ENCODE measurements around the gene MFSD6. TPM values are rescaled to one million over a fixed set of nuclear protein-coding genes. Genes with fewer than 3 reads are reported as not detected.
A peak's percentile ranks its signal among the peaks of the same experiment; 100 is the strongest.
"Not testable (repeated sequence)": the region's sequence is repeated elsewhere in the genome, so short reads cannot be mapped to it uniquely, and the experiment has no call there.

Gene MFSD6
- total RNA-seq, 4 donors from 2014 or later: 3.6 to 30.3 (median 28.4) TPM

DNA sequence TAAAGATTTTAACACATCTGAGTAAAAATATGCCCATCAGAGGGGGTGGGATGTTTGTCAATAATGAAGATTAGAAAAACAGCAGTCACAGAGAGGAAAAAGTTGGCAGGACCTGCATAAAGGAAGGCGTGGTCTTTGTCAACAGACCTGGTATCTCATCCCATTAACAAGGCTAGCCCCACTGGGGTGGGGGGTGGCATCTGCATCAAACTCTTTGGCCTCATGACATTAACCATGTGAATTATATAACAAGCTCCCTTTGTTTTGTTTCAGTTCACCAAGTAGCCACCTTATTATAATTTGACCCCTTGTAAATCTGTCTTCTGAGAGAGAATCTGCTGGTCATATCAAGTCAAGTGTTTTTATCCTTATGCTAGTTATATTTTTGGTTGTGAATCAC lies 97.5 kb downstream of the MFSD6 start:
- H3K36me3 ChIP-seq: no peaks in the 10 kb centered on the region
- H3K4me3 ChIP-seq: no peak overlapping the region
- TF ChIP-seq, protein P1, sequence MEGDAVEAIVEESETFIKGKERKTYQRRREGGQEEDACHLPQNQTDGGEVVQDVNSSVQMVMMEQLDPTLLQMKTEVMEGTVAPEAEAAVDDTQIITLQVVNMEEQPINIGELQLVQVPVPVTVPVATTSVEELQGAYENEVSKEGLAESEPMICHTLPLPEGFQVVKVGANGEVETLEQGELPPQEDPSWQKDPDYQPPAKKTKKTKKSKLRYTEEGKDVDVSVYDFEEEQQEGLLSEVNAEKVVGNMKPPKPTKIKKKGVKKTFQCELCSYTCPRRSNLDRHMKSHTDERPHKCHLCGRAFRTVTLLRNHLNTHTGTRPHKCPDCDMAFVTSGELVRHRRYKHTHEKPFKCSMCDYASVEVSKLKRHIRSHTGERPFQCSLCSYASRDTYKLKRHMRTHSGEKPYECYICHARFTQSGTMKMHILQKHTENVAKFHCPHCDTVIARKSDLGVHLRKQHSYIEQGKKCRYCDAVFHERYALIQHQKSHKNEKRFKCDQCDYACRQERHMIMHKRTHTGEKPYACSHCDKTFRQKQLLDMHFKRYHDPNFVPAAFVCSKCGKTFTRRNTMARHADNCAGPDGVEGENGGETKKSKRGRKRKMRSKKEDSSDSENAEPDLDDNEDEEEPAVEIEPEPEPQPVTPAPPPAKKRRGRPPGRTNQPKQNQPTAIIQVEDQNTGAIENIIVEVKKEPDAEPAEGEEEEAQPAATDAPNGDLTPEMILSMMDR (IDR thresholded peaks at IDR 0.05): no peak
- no peak for TF ChIP-seq POLR2A (IDR thresholded peaks at IDR 0.05)
- intact Hi-C loops (cut with DNase I; ENCODE audit: low total_unique reads): loop anchor here (10.0 kb wide), 1 partner anchor 121 kb away; no protein-coding TSS in a partner anchor
- H3K27ac ChIP-seq: no peak overlapping the region
- no peaks in the 10 kb centered on the region for H3K4me1 ChIP-seq
- H3K27me3 ChIP-seq: no peaks in the 10 kb centered on the region
- no peak for DNase-seq
- no peaks in the 10 kb centered on the region for H3K9me3 ChIP-seq

DNA sequence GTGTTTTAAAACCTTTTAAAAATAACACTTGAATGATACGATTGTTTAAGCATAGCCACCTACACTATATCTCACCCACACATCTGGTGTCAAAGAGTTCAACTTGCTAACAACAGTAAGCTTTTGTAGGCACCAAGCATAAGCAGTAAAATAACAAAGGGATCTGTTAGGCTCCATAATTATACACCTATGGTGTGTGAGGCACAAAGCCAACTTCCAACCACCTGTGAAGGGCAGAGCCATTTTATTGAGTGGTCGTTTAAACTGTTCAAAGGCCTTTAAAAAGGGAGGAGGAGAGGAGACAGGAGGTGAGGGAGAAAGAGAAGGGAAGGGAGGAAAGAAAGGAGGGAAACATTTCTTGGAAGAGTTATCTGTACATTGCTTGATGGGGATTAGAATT lies 98.5 kb downstream of the MFSD6 start:
- DNase-seq: no peak
- TF ChIP-seq, protein P1 (IDR thresholded peaks at IDR 0.05): no peak
- TF ChIP-seq POLR2A (IDR thresholded peaks at IDR 0.05): no peak
- H3K36me3 ChIP-seq: no peaks in the 10 kb centered on the region
- intact Hi-C loops (cut with DNase I; ENCODE audit: low total_unique reads): loop anchor here (10.0 kb wide), 1 partner anchor 122 kb away; no protein-coding TSS in a partner anchor
- H3K9me3 ChIP-seq: no peaks in the 10 kb centered on the region
- no peak overlapping the region for H3K4me3 ChIP-seq
- H3K27ac ChIP-seq: peak overlapping the region in 1 of 2 donors; percentile 11
- H3K4me1 ChIP-seq: no peaks in the 10 kb centered on the region
- no peaks in the 10 kb centered on the region for H3K27me3 ChIP-seq

DNA sequence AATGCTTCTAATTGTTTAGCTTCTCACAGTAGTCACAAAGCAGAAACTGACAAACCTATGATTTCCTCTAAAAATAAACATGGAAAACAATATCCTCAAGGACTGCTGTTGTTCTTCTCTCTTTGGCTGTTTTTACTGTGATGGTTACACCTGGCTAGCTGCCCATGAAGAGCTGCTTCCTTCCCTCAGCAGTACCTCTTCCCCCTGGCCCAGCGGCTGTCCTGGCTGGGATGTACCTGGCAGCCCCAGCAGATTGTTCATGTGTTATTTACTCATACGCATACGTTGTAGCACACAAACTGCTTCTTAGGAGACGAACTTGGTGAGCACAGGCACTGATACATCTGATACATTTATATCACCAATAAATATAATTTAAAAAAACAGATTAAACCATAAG lies 99.0 kb downstream of the MFSD6 start:
- no peak for TF ChIP-seq POLR2A (IDR thresholded peaks at IDR 0.05)
- TF ChIP-seq, protein P1 (IDR thresholded peaks at IDR 0.05): no peak
- no peaks in the 10 kb centered on the region for H3K4me1 ChIP-seq
- H3K36me3 ChIP-seq: no peaks in the 10 kb centered on the region
- intact Hi-C loops (cut with DNase I; ENCODE audit: low total_unique reads): loop anchor here (10.0 kb wide), 1 partner anchor 122 kb away; no protein-coding TSS in a partner anchor
- no peaks in the 10 kb centered on the region for H3K27me3 ChIP-seq
- H3K27ac ChIP-seq: peak overlapping the region in 1 of 2 donors; percentile 11
- peak in 1 of 2 donors; percentile 30 for DNase-seq
- H3K4me3 ChIP-seq: no peak overlapping the region
- no peaks in the 10 kb centered on the region for H3K9me3 ChIP-seq

DNA sequence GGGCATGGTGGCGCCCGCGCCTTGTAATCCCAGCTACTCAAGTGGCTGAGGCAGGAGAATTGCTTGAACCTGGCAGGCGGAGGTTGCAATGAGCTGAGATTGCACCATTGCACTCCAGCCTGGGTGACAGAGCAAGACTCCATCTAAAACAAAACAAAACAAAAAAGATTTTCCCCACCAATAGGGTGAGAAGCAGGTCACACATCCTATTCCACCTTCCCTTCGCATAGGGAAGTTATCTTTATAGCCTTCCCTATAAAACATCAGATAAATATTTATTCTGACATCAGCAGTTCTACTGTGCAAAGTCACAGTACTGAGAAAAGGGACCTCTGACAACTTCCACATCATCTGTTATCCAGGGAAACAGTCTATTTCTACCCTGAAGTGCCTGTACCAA lies 101.7 kb downstream of the MFSD6 start:
- not testable (repeated sequence) for H3K27me3 ChIP-seq, DNase-seq, H3K4me3 ChIP-seq, H3K36me3 ChIP-seq, H3K9me3 ChIP-seq, H3K27ac ChIP-seq, H3K4me1 ChIP-seq
- intact Hi-C loops (cut with DNase I; ENCODE audit: low total_unique reads): loop anchor here (10.0 kb wide), 1 partner anchor 125 kb away; no protein-coding TSS in a partner anchor

DNA sequence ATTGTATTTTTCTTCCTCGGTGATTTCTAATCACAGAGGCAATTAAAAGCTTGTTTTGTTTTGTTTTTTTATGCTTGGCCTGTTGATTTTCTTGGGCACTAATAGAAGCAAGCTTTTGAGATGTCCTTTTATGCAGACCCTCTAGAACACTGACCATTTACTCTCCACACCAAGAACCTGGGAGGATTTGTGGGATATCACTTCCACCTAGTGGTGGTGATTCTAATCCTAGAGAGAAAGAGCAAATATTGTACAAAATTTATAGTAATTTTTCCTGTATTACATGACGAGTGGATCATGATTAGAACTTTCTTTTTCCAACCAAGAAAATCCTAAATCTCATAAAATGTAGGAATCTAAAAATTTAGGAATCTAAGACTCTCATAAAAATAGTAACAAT lies 102.9 kb downstream of the MFSD6 start:
- TF ChIP-seq POLR2A (IDR thresholded peaks at IDR 0.05): no peak
- TF ChIP-seq, protein P1 (IDR thresholded peaks at IDR 0.05): peak; percentile 56 to 63 (median 60)
- Histone ChIP-seq H3K9me3 (no peaks in the 10 kb centered on the region), H3K27me3 (no peaks in the 10 kb centered on the region), H3K36me3 (no peaks in the 10 kb centered on the region), H3K4me1 (no peaks in the 10 kb centered on the region), H3K27ac (no peak overlapping the region), H3K4me3 (no peak overlapping the region)
- intact Hi-C loops (cut with DNase I; ENCODE audit: low total_unique reads): no loop called here
- DNase-seq: no peak
